Measurements from ENCODE around the gene SSBP4.

SSBP4 gene

DNA sequence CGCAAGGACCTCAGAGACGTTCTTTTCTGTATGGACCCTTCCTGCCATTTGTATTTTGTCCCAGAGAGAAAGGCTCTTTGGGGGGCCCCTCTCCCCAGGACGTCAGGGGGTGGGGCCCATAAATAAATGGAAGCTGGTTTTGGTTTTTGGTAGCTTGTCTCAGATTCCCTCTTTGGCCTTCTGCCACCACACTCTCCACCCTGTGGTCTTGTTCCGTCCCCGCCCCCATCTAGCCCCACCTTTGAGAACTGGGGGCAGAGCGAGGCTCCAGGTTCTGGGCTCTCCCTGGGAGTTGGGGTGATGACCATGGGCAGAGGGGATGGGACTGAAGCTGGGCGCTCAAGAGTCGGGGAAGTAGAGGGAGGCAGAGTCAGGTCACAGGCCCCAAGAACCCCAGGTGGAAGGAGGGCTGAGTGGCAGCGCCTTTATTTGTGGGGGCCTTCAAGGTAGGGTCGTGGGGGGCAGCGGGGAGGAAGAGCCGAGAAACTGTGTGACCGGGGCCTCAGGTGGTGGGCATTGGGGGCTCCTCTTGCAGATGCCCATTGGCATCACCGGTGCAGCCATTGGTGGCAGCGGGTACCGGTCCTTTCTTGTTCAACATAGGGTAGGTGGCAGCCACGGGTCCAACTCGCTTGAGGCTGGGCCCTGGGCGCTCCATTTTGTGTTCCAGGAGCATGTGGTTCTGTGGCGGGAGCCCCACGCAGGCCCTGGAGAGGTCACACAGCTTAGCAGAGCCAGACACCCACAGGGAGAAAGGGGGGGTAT, 15.4 kb downstream of the SSBP4 start:
- H3K4me3 ChIP-seq (IDR thresholded peaks at IDR 0.05; ENCODE audit: insufficient read depth, low read depth, low read length): no peak overlapping the region

GRCh38 chr19:18435178-18435841, 16.1 kb downstream of the SSBP4 start:
- H4K20me1 ChIP-seq (ENCODE audit: insufficient read depth): no peaks in the 10 kb centered on the region
- no peaks in the 10 kb centered on the region for H3K36me3 ChIP-seq (ENCODE audit: insufficient read depth)
- H2AFZ ChIP-seq (ENCODE audit: low read depth): no peak overlapping the region
- no peak overlapping the region for H3K4me2 ChIP-seq
- no peaks in the 10 kb centered on the region for H3K79me2 ChIP-seq (ENCODE audit: insufficient read depth, low read depth)
- no peak overlapping the region for H3K27ac ChIP-seq
- H3K4me3 ChIP-seq (IDR thresholded peaks at IDR 0.05; ENCODE audit: insufficient read depth, low read depth, low read length): no peak overlapping the region
- no peaks in the 10 kb centered on the region for H3K27me3 ChIP-seq (ENCODE audit: insufficient read depth, low read depth)
- H3K4me1 ChIP-seq (ENCODE audit: low read depth, poor library complexity, severe bottlenecking): peaks cover 12% of the 10 kb centered on the region
- TF ChIP-seq CTCF (conservative IDR thresholded peaks at IDR 0.05; ENCODE audit: low read depth, low read length): no peak
- H3K9ac ChIP-seq: no peak overlapping the region

More for the DNA sequence above, 15.4 kb downstream of the SSBP4 start:
- H3K27ac ChIP-seq: no peak overlapping the region
- peaks cover 19% of the 10 kb centered on the region for H3K4me1 ChIP-seq (ENCODE audit: low read depth, poor library complexity, severe bottlenecking)
- H3K9ac ChIP-seq: no peak overlapping the region
- H3K79me2 ChIP-seq (ENCODE audit: insufficient read depth, low read depth): no peaks in the 10 kb centered on the region
- no peaks in the 10 kb centered on the region for H3K36me3 ChIP-seq (ENCODE audit: insufficient read depth)
- TF ChIP-seq CTCF (conservative IDR thresholded peaks at IDR 0.05; ENCODE audit: low read depth, low read length): no peak
- H2AFZ ChIP-seq (ENCODE audit: low read depth): no peak overlapping the region
- H4K20me1 ChIP-seq (ENCODE audit: insufficient read depth): no peaks in the 10 kb centered on the region
- H3K27me3 ChIP-seq (ENCODE audit: insufficient read depth, low read depth): no peaks in the 10 kb centered on the region
- 0 out of 2 replicates have a peak overlapping the region, but pooled peaks have one; percentile 15 for H3K4me2 ChIP-seq

DNA sequence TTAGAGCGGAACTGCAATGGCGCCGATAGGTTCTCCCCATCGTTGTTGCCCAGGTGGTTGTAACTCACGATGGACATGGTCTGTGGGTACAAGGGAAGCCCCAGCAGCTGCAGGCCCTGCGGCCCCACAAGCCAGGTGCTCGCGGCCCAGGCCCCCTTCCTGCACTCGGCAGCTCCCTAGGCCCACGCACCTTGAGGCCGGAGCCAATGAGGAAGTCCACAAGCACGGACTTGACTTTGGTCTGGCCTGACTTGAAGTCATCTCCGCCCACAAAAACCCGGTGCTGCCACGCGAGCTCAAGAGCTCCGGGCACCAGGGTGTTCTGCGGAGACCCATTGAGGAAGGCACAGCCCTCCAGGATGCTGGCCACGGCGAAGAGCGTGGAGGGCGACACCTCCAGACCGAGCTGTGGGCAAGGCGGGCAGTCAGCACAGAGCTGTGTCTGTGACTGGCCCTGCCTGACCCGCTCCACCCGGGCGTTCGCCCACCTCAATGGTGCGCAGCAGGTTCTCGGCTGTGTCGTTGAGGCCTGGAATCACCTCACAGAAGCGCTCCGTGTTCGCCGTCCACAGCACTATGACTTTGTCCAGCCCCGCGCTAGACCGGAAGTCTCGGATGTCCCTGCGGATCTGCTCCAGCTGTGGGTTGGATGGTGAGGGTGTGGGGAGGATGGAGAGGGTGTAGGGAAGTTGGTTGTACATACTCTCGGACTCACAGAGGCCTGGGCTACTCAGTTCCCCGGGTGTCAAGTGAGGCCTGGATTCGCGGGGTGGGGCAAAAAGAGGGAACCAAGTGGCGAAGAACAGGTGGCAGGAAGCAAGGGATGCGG, 16.9 kb downstream of the SSBP4 start:
- Histone ChIP-seq H3K27ac (no peak overlapping the region), H4K20me1 (ENCODE audit: insufficient read depth) (no peaks in the 10 kb centered on the region), H3K79me2 (ENCODE audit: insufficient read depth, low read depth) (no peaks in the 10 kb centered on the region), H3K9ac (no peak overlapping the region), H2AFZ (ENCODE audit: low read depth) (no peak overlapping the region), H3K36me3 (ENCODE audit: insufficient read depth) (no peaks in the 10 kb centered on the region), H3K27me3 (ENCODE audit: insufficient read depth, low read depth) (no peaks in the 10 kb centered on the region), H3K4me3 (IDR thresholded peaks at IDR 0.05; ENCODE audit: insufficient read depth, low read depth, low read length) (no peak overlapping the region), H3K4me1 (ENCODE audit: low read depth, poor library complexity, severe bottlenecking) (peaks cover 6% of the 10 kb centered on the region), H3K4me2 (no peak overlapping the region)
- no peak for TF ChIP-seq CTCF (conservative IDR thresholded peaks at IDR 0.05; ENCODE audit: low read depth, low read length)

- Histone ChIP-seq H3K79me2 (ENCODE audit: insufficient read depth, low read depth) (no peaks in the 10 kb centered on the region), H3K9ac (no peak overlapping the region), H3K4me2 (no peak overlapping the region), H3K27ac (no peak overlapping the region), H3K27me3 (ENCODE audit: insufficient read depth, low read depth) (no peaks in the 10 kb centered on the region), H3K4me3 (IDR thresholded peaks at IDR 0.05; ENCODE audit: insufficient read depth, low read depth, low read length) (no peak overlapping the region), H3K4me1 (ENCODE audit: low read depth, poor library complexity, severe bottlenecking) (peaks cover 6% of the 10 kb centered on the region), H3K36me3 (ENCODE audit: insufficient read depth) (no peaks in the 10 kb centered on the region), H4K20me1 (ENCODE audit: insufficient read depth) (no peaks in the 10 kb centered on the region), H2AFZ (ENCODE audit: low read depth) (no peak overlapping the region; the same call in 1 of the 2 replicates)
- no peak for TF ChIP-seq CTCF (conservative IDR thresholded peaks at IDR 0.05; ENCODE audit: low read depth, low read length)
Observed at GRCh38 chr19:18436671-18437490, 17.7 kb downstream of the SSBP4 start.
